Gastroesophageal sphincter (tissue), 3 donors: ENCODE results near the gene ADGRF5.

Source experiments
- POLR2A ChIP-seq, 2 donors: fragments of 450-650 bp; IDR thresholded peaks; one replicate each; pipeline ENCODE4 v1.6.1; 2017; ENCODE audit warnings: antibody characterized with exemption in 2 of 2, mild to moderate bottlenecking in 2 of 2, moderate library complexity in 1 of 2
- POLR2AphosphoS5 ChIP-seq: sonication (generic); formaldehyde crosslinking; IDR thresholded peaks from one replicate; pipeline ENCODE4 v1.6.1; 2017; ENCODE audit warnings: antibody characterized with exemption
- TF ChIP-seq, protein P1 (sequence below), 4 experiments: fragments of 200-600 bp in 2 of 4; fragments of 450-650 bp in 2 of 4; sonication (generic) in 1 of 4; IDR thresholded peaks; one replicate each; pipeline ENCODE4 v1.5.1; 2017 to 2019; ENCODE audit warnings: antibody characterized with exemption in 4 of 4, mild to moderate bottlenecking in 2 of 4, moderate library complexity in 2 of 4

DNA sequence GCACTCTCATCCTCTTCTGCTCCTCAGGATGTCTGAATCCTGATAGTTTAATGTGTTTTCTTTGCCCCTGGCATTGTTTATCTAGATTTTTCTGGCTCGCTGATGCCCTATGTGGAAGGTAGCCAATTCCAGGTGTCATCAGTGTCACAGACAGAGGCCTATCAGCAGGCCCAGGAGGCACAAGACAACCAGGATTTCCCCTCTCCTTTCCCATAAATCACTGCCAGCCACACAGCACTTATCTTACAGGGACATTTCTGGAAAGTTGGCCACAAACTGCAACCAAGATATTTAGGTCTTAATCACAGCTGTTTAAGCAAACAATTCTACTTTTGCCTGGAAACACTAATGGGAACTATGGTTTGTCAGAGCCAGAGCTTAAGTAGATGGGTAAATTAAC lies 28.1 kb downstream of the ADGRF5 start:
- TF ChIP-seq POLR2A (IDR thresholded peaks at IDR 0.05) (no peak), POLR2AphosphoS5 (no peak)
- TF ChIP-seq, protein P1, sequence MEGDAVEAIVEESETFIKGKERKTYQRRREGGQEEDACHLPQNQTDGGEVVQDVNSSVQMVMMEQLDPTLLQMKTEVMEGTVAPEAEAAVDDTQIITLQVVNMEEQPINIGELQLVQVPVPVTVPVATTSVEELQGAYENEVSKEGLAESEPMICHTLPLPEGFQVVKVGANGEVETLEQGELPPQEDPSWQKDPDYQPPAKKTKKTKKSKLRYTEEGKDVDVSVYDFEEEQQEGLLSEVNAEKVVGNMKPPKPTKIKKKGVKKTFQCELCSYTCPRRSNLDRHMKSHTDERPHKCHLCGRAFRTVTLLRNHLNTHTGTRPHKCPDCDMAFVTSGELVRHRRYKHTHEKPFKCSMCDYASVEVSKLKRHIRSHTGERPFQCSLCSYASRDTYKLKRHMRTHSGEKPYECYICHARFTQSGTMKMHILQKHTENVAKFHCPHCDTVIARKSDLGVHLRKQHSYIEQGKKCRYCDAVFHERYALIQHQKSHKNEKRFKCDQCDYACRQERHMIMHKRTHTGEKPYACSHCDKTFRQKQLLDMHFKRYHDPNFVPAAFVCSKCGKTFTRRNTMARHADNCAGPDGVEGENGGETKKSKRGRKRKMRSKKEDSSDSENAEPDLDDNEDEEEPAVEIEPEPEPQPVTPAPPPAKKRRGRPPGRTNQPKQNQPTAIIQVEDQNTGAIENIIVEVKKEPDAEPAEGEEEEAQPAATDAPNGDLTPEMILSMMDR (IDR thresholded peaks at IDR 0.05), result no peak
